Measurements from ENCODE around the gene ELAVL1.

- TF ChIP-seq CTCF (conservative IDR thresholded peaks at IDR 0.05 in 1 of 2, IDR thresholded peaks at IDR 0.05 in 1 of 2; ENCODE audit: extremely low read depth in 1 of 2, insufficient read depth in 1 of 2, low read depth in 1 of 2, low read length in 2 of 2): no peak
- TF ChIP-seq EZH2 (IDR thresholded peaks at IDR 0.05; ENCODE audit: borderline replicate concordance, low read length): no peak
Measured at GRCh38 chr19:7931221-7932061, 74.0 kb downstream of the ELAVL1 start.
